Measurements from ENCODE around the gene STX1A. TPM values are rescaled to one million over a fixed set of nuclear protein-coding genes. Genes with fewer than 3 reads are reported as not detected.
"Not testable (repeated sequence)": the region's sequence is repeated elsewhere in the genome, so short reads cannot be mapped to it uniquely, and the experiment has no call there.

The STX1A gene
- total RNA-seq, 1 experiment from 2014 or later, result 24.2 TPM

- TF ChIP-seq CTCF (IDR thresholded peaks at IDR 0.05; ENCODE audit: unreplicated experiment), result no peak
- ChIA-PET POLR2A (interaction anchor here (0.6 to 1.9 kb wide), 6 partner anchors 26 to 175 kb away, joined by 3 to 7 read pairs (median 5); partner anchors contain the start of gene BCL7B), CTCF (interaction anchor here (0.7 to 2.0 kb wide), 3 partner anchors 23 to 74 kb away, joined by 3 to 10 read pairs (median 4); no protein-coding TSS in a partner anchor)
- Mint-ChIP-seq H3K4me1 (ENCODE audit: insufficient read depth, unreplicated experiment) (peaks cover 18% of the 10 kb centered on the region), H3K9me3 (ENCODE audit: unreplicated experiment) (no peaks in the 10 kb centered on the region), H3K27me3 (ENCODE audit: insufficient read depth, unreplicated experiment) (no peaks in the 10 kb centered on the region), H3K36me3 (ENCODE audit: insufficient read depth, unreplicated experiment) (peaks cover 18% of the 10 kb centered on the region), H3K4me3 (ENCODE audit: unreplicated experiment) (peak overlapping the region; percentile 94), H3K27ac (ENCODE audit: low read depth, unreplicated experiment) (peak overlapping the region; percentile 97)
- intact Hi-C loops (cut with micrococcal nuclease), result no loop called here
- no TSS peak for BruUV-seq (replicated peaks)
- DNase-seq (ENCODE audit: unreplicated experiment), result peak; percentile 41
Measured at GRCh38 chr7:73681031-73681430, 38.4 kb downstream of the STX1A start.

GRCh38 chr7:73680501-73680900, 39.0 kb downstream of the STX1A start:
- DNase-seq (ENCODE audit: unreplicated experiment), result no peak
- H3K27ac Mint-ChIP-seq (ENCODE audit: low read depth, unreplicated experiment), result no peak overlapping the region
- BruUV-seq (replicated peaks), result no TSS peak
- CTCF ChIA-PET, result interaction anchor here (0.7 to 2.0 kb wide), 3 partner anchors 23 to 74 kb away, joined by 3 to 10 read pairs (median 4); no protein-coding TSS in a partner anchor
- POLR2A ChIA-PET, result interaction anchor here (0.7 to 1.9 kb wide), 6 partner anchors 24 to 124 kb away, joined by 3 to 7 read pairs (median 5); partner anchors contain the start of gene BCL7B
- intact Hi-C loops (cut with micrococcal nuclease), result no loop called here
- peaks cover 18% of the 10 kb centered on the region for H3K4me1 Mint-ChIP-seq (ENCODE audit: insufficient read depth, unreplicated experiment)
- H3K9me3 Mint-ChIP-seq (ENCODE audit: unreplicated experiment), result no peaks in the 10 kb centered on the region
- peaks cover 15% of the 10 kb centered on the region for H3K36me3 Mint-ChIP-seq (ENCODE audit: insufficient read depth, unreplicated experiment)
- H3K4me3 Mint-ChIP-seq (ENCODE audit: unreplicated experiment), result peak overlapping the region; percentile 94
- TF ChIP-seq CTCF (IDR thresholded peaks at IDR 0.05; ENCODE audit: unreplicated experiment), result no peak
- no peaks in the 10 kb centered on the region for H3K27me3 Mint-ChIP-seq (ENCODE audit: insufficient read depth, unreplicated experiment)

GRCh38 chr7:73679709-73680108, 39.8 kb downstream of the STX1A start:
- no TSS peak for BruUV-seq (replicated peaks)
- peaks cover 18% of the 10 kb centered on the region for H3K4me1 Mint-ChIP-seq (ENCODE audit: insufficient read depth, unreplicated experiment)
- CTCF ChIA-PET, result interaction anchor here (1.9 kb wide), 1 partner anchor 73 kb away, joined by 7 read pairs; no protein-coding TSS in a partner anchor
- TF ChIP-seq CTCF (IDR thresholded peaks at IDR 0.05; ENCODE audit: unreplicated experiment), result no peak
- no peak overlapping the region for H3K27ac Mint-ChIP-seq (ENCODE audit: low read depth, unreplicated experiment)
- no peak for DNase-seq (ENCODE audit: unreplicated experiment)
- POLR2A ChIA-PET, result interaction anchor here (0.8 to 1.9 kb wide), 3 partner anchors 25 to 123 kb away, joined by 3 to 5 read pairs (median 5); partner anchors contain the start of gene BCL7B
- H3K4me3 Mint-ChIP-seq (ENCODE audit: unreplicated experiment), result no peak overlapping the region
- intact Hi-C loops (cut with micrococcal nuclease), result no loop called here
- peaks cover 15% of the 10 kb centered on the region for H3K36me3 Mint-ChIP-seq (ENCODE audit: insufficient read depth, unreplicated experiment)
- no peaks in the 10 kb centered on the region for H3K9me3 Mint-ChIP-seq (ENCODE audit: unreplicated experiment)
- H3K27me3 Mint-ChIP-seq (ENCODE audit: insufficient read depth, unreplicated experiment), result no peaks in the 10 kb centered on the region

GRCh38 chr7:73678862-73679261, 40.6 kb downstream of the STX1A start:
- TF ChIP-seq CTCF (IDR thresholded peaks at IDR 0.05; ENCODE audit: unreplicated experiment), result no peak
- no TSS peak for BruUV-seq (replicated peaks)
- POLR2A ChIA-PET, result no interaction called here
- H3K27me3 Mint-ChIP-seq (ENCODE audit: insufficient read depth, unreplicated experiment), result no peaks in the 10 kb centered on the region
- intact Hi-C loops (cut with micrococcal nuclease), result no loop called here
- peaks cover 10% of the 10 kb centered on the region for H3K36me3 Mint-ChIP-seq (ENCODE audit: insufficient read depth, unreplicated experiment)
- H3K27ac Mint-ChIP-seq (ENCODE audit: low read depth, unreplicated experiment), result no peak overlapping the region
- no peak overlapping the region for H3K4me3 Mint-ChIP-seq (ENCODE audit: unreplicated experiment)
- no peak for DNase-seq (ENCODE audit: unreplicated experiment)
- peaks cover 16% of the 10 kb centered on the region for H3K4me1 Mint-ChIP-seq (ENCODE audit: insufficient read depth, unreplicated experiment)
- CTCF ChIA-PET, result interaction anchor here (0.6 to 1.9 kb wide), 2 partner anchors 47 to 72 kb away, joined by 3 to 7 read pairs; no protein-coding TSS in a partner anchor
- no peaks in the 10 kb centered on the region for H3K9me3 Mint-ChIP-seq (ENCODE audit: unreplicated experiment)

- DNase-seq (ENCODE audit: unreplicated experiment); H3K9me3 Mint-ChIP-seq (ENCODE audit: unreplicated experiment); H3K36me3 Mint-ChIP-seq (ENCODE audit: insufficient read depth, unreplicated experiment); intact Hi-C loops (cut with micrococcal nuclease); H3K4me1 Mint-ChIP-seq (ENCODE audit: insufficient read depth, unreplicated experiment); H3K27ac Mint-ChIP-seq (ENCODE audit: low read depth, unreplicated experiment); BruUV-seq (replicated peaks); H3K27me3 Mint-ChIP-seq (ENCODE audit: insufficient read depth, unreplicated experiment); H3K4me3 Mint-ChIP-seq (ENCODE audit: unreplicated experiment); POLR2A ChIA-PET: not testable (repeated sequence)
- CTCF ChIA-PET, result interaction anchor here (0.6 to 3.7 kb wide), 6 partner anchors 8 to 179 kb away, joined by 3 to 14 read pairs (median 5); partner anchors contain the start of gene VPS37D
Measured at GRCh38 chr7:73676062-73676461, 43.4 kb downstream of the STX1A start.

All from MCF 10A (cell line).